HL-60 (cell line): ENCODE measurements around the gene SYNGAP1.

Source experiments
- DNase-seq, 2 experiments: peaks; one replicate each; pipeline ENCODE4 v3.0.0-alpha.2; 2010 to 2020; ENCODE audit warnings: low read depth in 1 of 2, low spot score in 1 of 2
- H3K27ac ChIP-seq: fragments of 250-450 bp; sonication (Bioruptor Pico); replicated peaks from 2 replicates; pipeline ENCODE4 v1.5.1; 2020; ENCODE audit warnings: mild to moderate bottlenecking, moderate library complexity
- H3K27me3 ChIP-seq: fragments of 250-450 bp; sonication (Bioruptor Pico); 2 replicates; pipeline ENCODE4 v1.5.1; 2021; ENCODE audit warnings: mild to moderate bottlenecking, moderate library complexity; ENCODE audit not compliant: insufficient read depth, poor library complexity, severe bottlenecking
- H3K4me3 ChIP-seq: replicated peaks from 2 replicates; pipeline ENCODE4 v1.5.1; 2011; ENCODE audit warnings: mild to moderate bottlenecking, control low read depth, low read length; ENCODE audit not compliant: insufficient read depth
- CTCF ChIP-seq: IDR thresholded peaks from one replicate; pipeline ENCODE4 v1.5.1; 2011; ENCODE audit warnings: low read length, control low read depth, inconsistent platforms; ENCODE audit not compliant: insufficient read depth
- GABPA ChIP-seq: IDR thresholded peaks from 2 replicates; pipeline ENCODE4 v1.6.1; 2012; ENCODE audit warnings: low read depth
- POLR2AphosphoS5 ChIP-seq: IDR thresholded peaks from 2 replicates; pipeline ENCODE4 v1.6.1; 2012; ENCODE audit warnings: low read depth
- REST ChIP-seq: IDR thresholded peaks from 2 replicates; pipeline ENCODE4 v1.6.1; 2012; ENCODE audit warnings: low read depth; ENCODE audit not compliant: insufficient replicate concordance
- SPI1 ChIP-seq: IDR thresholded peaks from 2 replicates; pipeline ENCODE4 v1.6.1; 2012; ENCODE audit warnings: low read depth, mild to moderate bottlenecking, borderline replicate concordance

Gene SYNGAP1

GRCh38 chr6:33434961-33435360 lies 15.1 kb downstream of the SYNGAP1 start:
- TF ChIP-seq SPI1 (no peak), REST (no peak), CTCF (no peak), GABPA (no peak), POLR2AphosphoS5 (no peak)
- DNase-seq, result no peak
- Histone ChIP-seq H3K27me3 (no peaks in the 10 kb centered on the region), H3K27ac (no peak overlapping the region), H3K4me3 (no peak overlapping the region)

- Histone ChIP-seq H3K27ac (no peak overlapping the region), H3K27me3 (no peaks in the 10 kb centered on the region), H3K4me3 (no peak overlapping the region)
- DNase-seq, result no peak
- TF ChIP-seq CTCF, result no peak
- TF ChIP-seq GABPA, result no peak
- no peak for TF ChIP-seq SPI1
- TF ChIP-seq POLR2AphosphoS5, result no peak
- TF ChIP-seq REST, result no peak
Measured at GRCh38 chr6:33437666-33438065, 17.8 kb downstream of the SYNGAP1 start.

GRCh38 chr6:33438978-33439594 lies 19.2 kb downstream of the SYNGAP1 start:
- no peak overlapping the region for H3K27ac ChIP-seq
- no peak for DNase-seq
- no peak for TF ChIP-seq POLR2AphosphoS5
- TF ChIP-seq REST, result no peak
- TF ChIP-seq CTCF, result no peak
- no peak for TF ChIP-seq GABPA
- no peak for TF ChIP-seq SPI1

More at GRCh38 chr6:33438978-33439594, 19.2 kb downstream of the SYNGAP1 start:
- no peaks in the 10 kb centered on the region for H3K27me3 ChIP-seq
- H3K4me3 ChIP-seq, result no peak overlapping the region
